Heart left ventricle (tissue), 13 donors: Measurements from ENCODE around the gene ROR1.

Source experiments
- CTCF ChIP-seq, 12 donors: fragments of 200-600 bp; sonication (generic) in 4 of 12; IDR thresholded peaks; one replicate each; pipeline versions ENCODE4 v1.5.0 to v1.8.0; 2018 to 2022; ENCODE audit warnings: antibody characterized with exemption in 12 of 12, mild to moderate bottlenecking in 5 of 12
- POLR2A ChIP-seq, 2 donors: fragments of 450-650 bp; IDR thresholded peaks; one replicate each; pipeline ENCODE4 v1.6.1; 2017; ENCODE audit warnings: antibody characterized with exemption in 2 of 2, mild to moderate bottlenecking in 2 of 2, moderate library complexity in 2 of 2
- donor health status: ischemic (EF 13 %, LVEDD 7.1; RV severe dilation, severe dysfunction).
- donor health status: DM: no; HTN: yes; CAD: no.
- donor health status: DM: no; HTN: no; CAD: no.
- donor health status: ischemic (EF 25% LVEDD 6.9; RV normal size, moderate dysfunction).
- donor health status: ischemic (EF 25% LVEDD 5.7; RV mildly dilated, moderate dysfunction).
- donor health status: ischemic (EF 35%, LVEDD 5.7; RV mildly dilated, moderate dysfunction).
- donor health status: nonischemic (EF 11% LVEDD 7.7; RV severe dilation, severe dysfunction).
- donor health status: DM: yes; HTN: yes; CAD: no.
- donor health status: PGD.
- donor health status: ischemic (EF 29% LVEDD 5.4; RV normal size, mild dysfunction).
- donor health status: nonischemic (EF 23%, LVEDD 6.1; RV moderate dilation, normal function).

DNA sequence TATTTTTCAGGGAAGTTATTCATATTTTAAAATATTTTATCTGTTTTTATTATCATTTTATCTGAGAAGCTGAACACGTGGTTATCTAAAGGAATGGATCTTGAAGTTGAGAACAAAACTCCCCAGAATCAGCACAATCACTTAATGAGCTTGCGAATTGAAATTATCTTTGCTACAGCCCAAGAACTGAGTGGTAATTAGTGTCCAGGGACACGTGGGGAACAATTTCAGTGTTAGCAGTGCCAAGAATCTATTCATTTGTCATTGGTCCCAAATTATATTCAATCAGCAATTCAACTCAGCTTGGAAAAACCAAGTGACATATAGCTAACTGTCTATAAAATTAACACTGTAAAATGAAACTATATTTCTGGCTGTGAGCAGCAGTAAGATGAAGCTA is 232.0 kb downstream of the ROR1 start:
- TF ChIP-seq POLR2A (IDR thresholded peaks at IDR 0.05) (no peak), CTCF (IDR thresholded peaks at IDR 0.05) (no peak)
